SK-N-DZ (cell line): ENCODE data around the gene SNTG2.
"Not testable (repeated sequence)": the region's sequence is repeated elsewhere in the genome, so short reads cannot be mapped to it uniquely, and the experiment has no call there.

Source experiments
- DNase-seq: peaks from one replicate; pipeline ENCODE4 v3.0.0-alpha.2; 2015; ENCODE audit warnings: low spot score

Gene SNTG2

DNA sequence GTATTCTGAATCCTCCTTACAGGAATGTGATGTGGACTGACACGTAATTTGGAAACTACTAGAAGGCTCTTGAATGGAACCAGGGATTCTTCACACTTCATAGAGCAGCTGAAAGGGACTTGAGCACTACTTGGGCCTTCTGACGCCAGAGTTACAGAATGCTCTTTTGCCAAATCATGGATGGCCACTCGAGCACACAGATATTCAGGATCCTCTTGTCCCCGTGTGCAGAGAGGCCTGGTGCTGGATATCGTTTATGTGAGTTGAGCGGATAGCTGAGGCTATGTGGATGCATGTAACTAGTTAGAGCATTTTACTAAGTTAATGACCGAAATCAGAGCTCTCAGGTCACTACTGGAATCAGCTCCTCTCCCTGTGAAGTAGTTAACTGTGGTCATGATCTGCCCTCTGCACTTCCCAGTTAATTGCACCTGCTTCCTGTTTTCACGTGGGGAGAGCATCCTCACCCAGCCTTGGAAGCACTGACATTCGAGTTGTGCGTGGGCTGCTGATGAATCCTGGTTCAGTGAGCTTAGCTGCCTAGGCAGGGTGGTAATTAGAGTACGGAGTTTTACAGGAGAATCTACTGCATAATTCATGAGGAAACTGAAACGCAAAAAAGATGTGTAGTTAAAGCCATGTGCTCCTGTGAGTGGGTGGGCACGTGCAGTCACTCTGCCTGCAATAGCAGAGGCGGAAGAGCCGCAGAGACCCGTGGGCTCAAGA lies 457.5 kb downstream of the SNTG2 start:
- DNase-seq = no peak

DNA sequence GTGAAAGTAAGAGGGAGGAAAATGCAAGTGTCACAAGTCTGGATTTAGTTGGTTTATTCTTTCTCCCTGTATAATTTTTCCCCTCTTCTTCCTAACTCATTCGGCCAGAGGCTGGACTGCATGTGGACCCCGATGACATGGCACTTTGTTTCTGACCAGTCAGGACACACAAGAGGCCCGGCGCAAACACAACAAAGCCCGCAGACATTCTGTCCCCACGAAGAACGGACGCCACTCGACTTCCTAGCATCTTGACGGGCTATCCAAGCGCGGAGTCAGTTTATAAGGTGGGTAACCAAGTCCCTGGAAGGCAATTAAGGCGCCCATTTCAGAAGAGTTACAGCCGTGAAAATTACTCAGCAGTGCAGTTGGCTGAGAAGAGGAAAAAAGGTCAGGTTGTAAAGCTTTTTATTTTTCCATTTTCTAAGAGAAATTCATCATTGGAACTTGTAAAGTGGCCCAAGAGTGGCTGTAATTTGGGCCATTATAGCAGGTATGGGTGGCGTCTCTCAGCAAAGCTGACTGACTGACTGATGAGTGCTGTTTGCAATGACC lies 462.6 kb downstream of the SNTG2 start, which contains the start of gene TPO:
Gene TPO, plus strand, starts transcription at position 308 of the 555 bp plus-strand sequence. CDS start 946 bp downstream, outside the sequence.
- no peak for DNase-seq

DNA sequence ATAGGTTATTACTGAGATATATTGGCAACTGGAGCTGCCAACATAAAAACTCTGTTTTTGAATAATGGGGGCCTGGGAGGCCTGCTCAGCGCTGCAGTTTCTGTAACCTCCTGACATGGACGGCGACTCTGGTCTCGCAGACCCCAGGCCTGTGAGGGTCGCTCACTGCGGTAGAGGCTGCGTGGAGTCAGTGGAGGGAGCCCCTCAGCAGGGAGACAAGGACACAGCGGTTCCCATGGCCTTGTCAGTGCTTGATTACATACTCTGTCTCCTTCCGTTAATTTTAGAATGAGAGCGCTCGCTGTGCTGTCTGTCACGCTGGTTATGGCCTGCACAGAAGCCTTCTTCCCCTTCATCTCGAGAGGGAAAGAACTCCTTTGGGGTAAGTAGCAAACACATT lies 463.5 kb downstream of the SNTG2 start:
- DNase-seq = no peak

DNA sequence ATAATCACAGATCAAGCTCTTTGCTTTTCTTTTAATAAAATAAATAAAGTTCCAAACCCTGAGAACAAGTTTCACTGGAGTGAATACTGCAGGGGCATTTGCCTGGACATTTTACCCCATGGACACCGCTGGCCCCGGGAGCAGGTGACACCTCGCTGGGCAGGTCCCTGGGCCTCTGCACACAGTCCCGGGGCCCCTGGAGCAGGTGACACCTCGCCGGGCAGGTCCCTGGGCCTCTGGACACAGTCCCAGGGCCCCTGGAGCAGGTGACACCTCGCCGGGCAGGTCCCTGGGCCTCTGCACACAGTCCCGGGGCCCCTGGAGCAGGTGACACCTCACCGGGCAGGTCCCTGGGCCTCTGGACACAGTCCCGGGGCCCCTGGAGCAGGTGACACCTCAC lies 464.3 kb downstream of the SNTG2 start:
- DNase-seq = not testable (repeated sequence)

DNA sequence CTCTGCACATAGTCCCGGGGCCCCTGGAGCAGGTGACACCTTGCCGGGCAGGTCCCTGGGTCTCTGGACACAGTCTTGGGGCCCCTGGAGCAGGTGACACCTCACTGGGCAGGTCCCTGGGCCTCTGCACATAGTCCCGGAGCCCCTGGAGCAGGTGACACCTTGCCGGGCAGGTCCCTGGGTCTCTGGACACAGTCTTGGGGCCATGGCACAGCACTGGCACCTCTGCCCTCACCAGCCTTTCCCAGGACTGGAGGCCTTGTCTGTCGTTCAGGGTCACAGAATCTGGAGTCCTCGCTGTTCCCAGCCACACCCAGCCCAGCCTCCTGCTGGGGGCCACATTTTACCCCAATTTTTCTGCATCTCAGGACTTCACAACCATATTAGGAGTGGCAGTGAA lies 464.9 kb downstream of the SNTG2 start:
- DNase-seq = no peak
